Type B pancreatic cell (in vitro differentiated cells): ENCODE measurements around the gene GHRH. TPM values are rescaled to one million over a fixed set of nuclear protein-coding genes. Genes with fewer than 3 reads are reported as not detected.

Source experiments
- DNase-seq: peaks from one replicate; pipeline ENCODE4 v3.0.0; 2021; ENCODE audit warnings: mixed read lengths; ENCODE audit not compliant: unreplicated experiment; ENCODE audit errors: extremely low spot score
- H3K27ac Mint-ChIP-seq: 2 replicates; pipeline ENCODE4 v1.8.0; 2021; ENCODE audit warnings: mild to moderate bottlenecking, mixed read lengths
- H3K27me3 Mint-ChIP-seq: 2 replicates; pipeline ENCODE4 v1.8.0; 2021; ENCODE audit warnings: mixed read lengths
- H3K36me3 Mint-ChIP-seq: 2 replicates; pipeline ENCODE4 v1.8.0; 2021; ENCODE audit warnings: mixed read lengths
- H3K4me1 Mint-ChIP-seq: one replicate; pipeline ENCODE4 v1.8.0; 2021; ENCODE audit warnings: mixed read lengths; ENCODE audit not compliant: unreplicated experiment
- H3K4me3 Mint-ChIP-seq: 2 replicates; pipeline ENCODE4 v1.8.0; 2021; ENCODE audit warnings: mild to moderate bottlenecking, mixed read lengths
- H3K9me3 Mint-ChIP-seq: 2 replicates; pipeline ENCODE4 v1.8.0; 2021; ENCODE audit warnings: mixed read lengths
- total RNA-seq: library from RNA; stranded (reverse); gene quantifications from 2 replicates; pipeline ENCODE4 v1.2.1, GENCODE V29; 2021; ENCODE audit warnings: low replicate concordance
- TF ChIP-seq, protein P1 (sequence below): fragments of 200-600 bp; sonication (generic); conservative IDR thresholded peaks from 2 replicates; pipeline ENCODE4 v1.5.0; 2021; ENCODE audit warnings: antibody characterized with exemption, mild to moderate bottlenecking

GHRH gene
- total RNA-seq, 1 donor from 2014 or later, result 0.77 TPM

DNA sequence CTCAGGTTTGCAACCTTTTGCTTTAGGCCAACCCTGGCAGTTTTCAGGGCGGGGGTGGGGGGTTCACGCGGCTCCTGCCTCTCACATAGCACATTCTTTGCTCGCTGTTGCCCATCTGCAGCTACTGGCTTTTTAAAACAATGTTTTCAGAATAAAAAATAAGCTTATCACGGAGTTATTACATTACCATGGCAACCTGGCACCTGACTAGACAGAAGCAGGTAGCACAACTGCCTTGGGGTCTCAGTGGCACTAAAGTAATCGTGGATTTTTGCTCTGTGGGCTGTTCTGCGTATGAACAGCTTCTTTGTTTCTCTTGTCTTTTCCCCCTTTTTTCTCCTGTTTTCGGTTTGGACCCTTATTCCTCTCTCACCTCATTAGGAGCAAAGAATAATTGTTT, 18.8 kb upstream of the GHRH start:
- TF ChIP-seq, protein P1, sequence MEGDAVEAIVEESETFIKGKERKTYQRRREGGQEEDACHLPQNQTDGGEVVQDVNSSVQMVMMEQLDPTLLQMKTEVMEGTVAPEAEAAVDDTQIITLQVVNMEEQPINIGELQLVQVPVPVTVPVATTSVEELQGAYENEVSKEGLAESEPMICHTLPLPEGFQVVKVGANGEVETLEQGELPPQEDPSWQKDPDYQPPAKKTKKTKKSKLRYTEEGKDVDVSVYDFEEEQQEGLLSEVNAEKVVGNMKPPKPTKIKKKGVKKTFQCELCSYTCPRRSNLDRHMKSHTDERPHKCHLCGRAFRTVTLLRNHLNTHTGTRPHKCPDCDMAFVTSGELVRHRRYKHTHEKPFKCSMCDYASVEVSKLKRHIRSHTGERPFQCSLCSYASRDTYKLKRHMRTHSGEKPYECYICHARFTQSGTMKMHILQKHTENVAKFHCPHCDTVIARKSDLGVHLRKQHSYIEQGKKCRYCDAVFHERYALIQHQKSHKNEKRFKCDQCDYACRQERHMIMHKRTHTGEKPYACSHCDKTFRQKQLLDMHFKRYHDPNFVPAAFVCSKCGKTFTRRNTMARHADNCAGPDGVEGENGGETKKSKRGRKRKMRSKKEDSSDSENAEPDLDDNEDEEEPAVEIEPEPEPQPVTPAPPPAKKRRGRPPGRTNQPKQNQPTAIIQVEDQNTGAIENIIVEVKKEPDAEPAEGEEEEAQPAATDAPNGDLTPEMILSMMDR, result no peak
- no peak for DNase-seq
- H3K9me3 Mint-ChIP-seq, result no peaks in the 10 kb centered on the region
- peak overlapping the region; percentile 67 for H3K27ac Mint-ChIP-seq
- H3K27me3 Mint-ChIP-seq, result no peaks in the 10 kb centered on the region
- H3K4me3 Mint-ChIP-seq, result no peak overlapping the region
- H3K36me3 Mint-ChIP-seq, result no peaks in the 10 kb centered on the region
- peaks cover 27% of the 10 kb centered on the region for H3K4me1 Mint-ChIP-seq

DNA sequence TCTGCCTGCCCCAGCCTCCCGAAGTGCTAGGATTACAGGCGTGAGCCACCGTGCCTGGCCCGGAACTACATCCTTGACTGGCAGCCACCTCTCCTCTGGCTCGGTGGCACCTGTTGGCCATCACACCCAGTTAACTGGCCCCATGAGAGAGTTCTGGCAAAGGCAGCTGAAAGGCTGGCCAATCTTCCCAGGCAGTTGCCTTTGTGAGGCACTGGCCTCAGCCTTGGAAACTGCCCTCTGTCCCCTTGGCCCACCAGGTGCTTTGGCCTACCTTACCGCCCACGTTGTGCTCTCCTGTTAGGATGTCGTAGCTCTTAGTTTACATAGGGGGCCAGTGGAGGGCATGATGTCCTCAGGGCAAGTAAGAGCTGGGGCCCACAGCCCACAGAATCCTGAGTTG, 18.2 kb upstream of the GHRH start:
- Mint-ChIP-seq H3K4me1 (peaks cover 33% of the 10 kb centered on the region), H3K4me3 (no peak overlapping the region), H3K36me3 (no peaks in the 10 kb centered on the region), H3K9me3 (no peaks in the 10 kb centered on the region), H3K27me3 (no peaks in the 10 kb centered on the region), H3K27ac (peak overlapping the region; percentile 86)
- DNase-seq, result no peak
- TF ChIP-seq, protein P1, result no peak

DNA sequence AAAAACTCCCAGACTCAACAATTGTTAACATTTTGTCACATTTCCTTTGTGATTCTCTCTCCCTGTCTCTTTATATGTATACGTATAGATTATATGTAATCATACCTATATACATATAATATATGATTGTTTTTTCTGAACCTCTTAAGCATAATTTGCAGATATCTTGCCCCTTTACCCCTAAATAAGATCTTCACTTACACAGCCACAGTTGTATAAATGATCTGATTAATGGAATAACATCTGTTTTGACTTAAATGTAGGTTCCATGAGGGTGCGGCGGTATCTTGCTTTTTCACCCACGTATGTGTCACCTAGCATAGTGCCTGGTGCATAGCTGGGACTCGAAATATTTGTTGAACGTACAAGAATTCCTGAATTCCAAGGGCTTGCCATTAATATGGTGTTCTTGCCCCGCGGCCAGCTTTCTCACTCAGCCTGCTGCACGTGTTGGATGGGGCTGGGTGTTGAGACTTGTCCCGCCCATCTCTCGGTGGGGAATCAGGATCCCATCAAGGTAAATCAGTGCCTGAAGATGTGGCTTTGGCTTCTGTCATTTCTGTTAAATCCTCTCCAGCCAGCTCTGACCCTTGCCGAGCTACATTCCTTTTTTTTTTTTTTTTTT, 17.5 kb upstream of the GHRH start:
- no peak for DNase-seq
- peak overlapping the region; percentile 50 for H3K4me3 Mint-ChIP-seq
- no peaks in the 10 kb centered on the region for H3K27me3 Mint-ChIP-seq
- no peaks in the 10 kb centered on the region for H3K36me3 Mint-ChIP-seq
- H3K4me1 Mint-ChIP-seq, result peaks cover 34% of the 10 kb centered on the region
- H3K27ac Mint-ChIP-seq, result peak overlapping the region; percentile 86
- H3K9me3 Mint-ChIP-seq, result no peaks in the 10 kb centered on the region
- TF ChIP-seq, protein P1, result no peak

DNA sequence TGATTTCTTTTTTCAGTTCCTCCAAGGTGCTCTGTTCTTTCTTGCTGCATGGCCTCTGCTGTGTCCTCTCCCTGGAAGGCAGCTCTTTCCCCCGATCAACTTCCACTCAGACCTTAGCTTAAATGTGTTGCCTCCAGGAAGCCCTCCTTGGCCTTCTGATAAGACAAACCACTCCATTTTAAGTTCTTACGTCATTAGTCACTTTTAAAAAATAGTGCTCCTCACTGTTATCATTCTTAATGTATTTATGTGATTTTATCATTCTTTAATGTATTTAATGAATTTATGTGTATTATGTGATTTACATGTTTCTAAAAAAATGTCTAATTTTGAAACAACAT, 15.6 kb upstream of the GHRH start:
- TF ChIP-seq, protein P1, result no peak
- H3K27ac Mint-ChIP-seq, result peak overlapping the region; percentile 77
- no peaks in the 10 kb centered on the region for H3K9me3 Mint-ChIP-seq

DNA sequence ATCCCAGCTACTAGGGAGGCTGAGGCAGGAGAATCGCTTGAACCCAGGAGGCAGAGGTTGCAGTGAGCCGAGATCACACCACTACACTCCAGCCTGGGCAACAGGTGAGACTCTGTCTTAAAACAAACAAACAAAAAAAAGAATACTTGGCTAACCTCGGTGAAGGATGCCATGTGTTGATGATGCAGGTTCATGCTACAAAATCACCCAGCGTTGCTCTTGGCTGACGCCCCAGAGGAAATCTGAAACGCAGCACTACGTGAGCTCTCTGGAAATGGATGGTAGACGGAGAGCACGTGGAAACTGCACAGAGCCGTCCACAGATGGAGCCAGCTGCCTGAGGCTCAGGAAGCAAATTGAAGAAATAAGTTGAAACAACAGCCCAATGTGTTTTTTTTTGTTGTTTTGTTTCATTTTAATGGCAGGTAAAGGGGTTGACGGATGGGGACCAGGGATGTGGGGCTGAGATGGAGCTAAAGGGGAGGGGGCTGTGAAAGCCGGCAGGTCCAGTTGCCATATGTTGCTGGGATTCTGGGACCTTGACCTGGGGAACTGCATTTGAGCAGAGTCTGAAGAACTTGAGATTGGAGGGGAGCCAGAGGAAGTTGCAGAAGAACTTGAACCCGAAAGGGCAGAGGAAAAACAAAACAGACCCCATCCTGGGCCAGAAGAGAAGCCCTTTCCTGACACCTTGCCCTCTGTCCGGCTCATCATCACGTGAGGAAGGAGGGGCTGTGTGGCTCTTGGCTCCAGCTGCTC, 15.1 kb upstream of the GHRH start:
- DNase-seq, result no peak

More for the DNA sequence above, 15.6 kb upstream of the GHRH start:
- Mint-ChIP-seq H3K4me1 (peaks cover 25% of the 10 kb centered on the region), H3K27me3 (no peaks in the 10 kb centered on the region), H3K4me3 (no peak overlapping the region), H3K36me3 (no peaks in the 10 kb centered on the region)
- no peak for DNase-seq

More for the DNA sequence above, 15.1 kb upstream of the GHRH start:
- peaks cover 25% of the 10 kb centered on the region for H3K4me1 Mint-ChIP-seq
- H3K9me3 Mint-ChIP-seq, result no peaks in the 10 kb centered on the region
- H3K27me3 Mint-ChIP-seq, result no peaks in the 10 kb centered on the region
- TF ChIP-seq, protein P1, result peak; percentile 21
- H3K27ac Mint-ChIP-seq, result peak overlapping the region; percentile 77
- no peaks in the 10 kb centered on the region for H3K36me3 Mint-ChIP-seq
- peak overlapping the region; percentile 70 for H3K4me3 Mint-ChIP-seq
